NCI-H2227 treated with DMSO at 0.1 percent for 48 hours (cell line): ENCODE results near the gene LAT.

Experiments used
- DNase-seq: peaks from one replicate; lab custom pipeline; 2025; lab: John Stamatoyannopoulos, UW

The LAT gene

GRCh38 chr16:29007730-29008593 lies 23.1 kb downstream of the LAT start:
- no peak for DNase-seq

GRCh38 chr16:29009050-29009837 lies 24.4 kb downstream of the LAT start:
- DNase-seq = no peak

GRCh38 chr16:29009838-29010166 lies 24.9 kb downstream of the LAT start:
- DNase-seq = no peak

GRCh38 chr16:29011112-29011511 lies 26.3 kb downstream of the LAT start:
- DNase-seq = no peak

- DNase-seq = no peak
These were observed 27.0 kb downstream of the LAT start for GRCh38 chr16:29011851-29012250.

- no peak for DNase-seq
These were observed 28.2 kb downstream of the LAT start for GRCh38 chr16:29012913-29013553.

- no peak for DNase-seq
These were observed 29.8 kb downstream of the LAT start for GRCh38 chr16:29014561-29015069.

- no peak for DNase-seq
These were observed 37.3 kb downstream of the LAT start for GRCh38 chr16:29022196-29022595.

GRCh38 chr16:29023279-29024277 lies 38.7 kb downstream of the LAT start:
- no peak for DNase-seq

- DNase-seq = no peak
These were observed 39.4 kb downstream of the LAT start for GRCh38 chr16:29024278-29024677.

- no peak for DNase-seq
These were observed 40.4 kb downstream of the LAT start for GRCh38 chr16:29025218-29025617.

- DNase-seq = no peak
These were observed 40.9 kb downstream of the LAT start for GRCh38 chr16:29025735-29026134.

- no peak for DNase-seq
These were observed 43.8 kb downstream of the LAT start for GRCh38 chr16:29028457-29029167.

GRCh38 chr16:29029168-29029994 lies 44.5 kb downstream of the LAT start:
- DNase-seq = no peak

- no peak for DNase-seq
These were observed 45.4 kb downstream of the LAT start for GRCh38 chr16:29030086-29030840.
